GM11168 (cell line): ENCODE results near the gene MMD.
"Not testable (repeated sequence)": the region's sequence is repeated elsewhere in the genome, so short reads cannot be mapped to it uniquely, and the experiment has no call there.

Experiments
- in situ Hi-C: fragments of 300-500 bp; cut with MboI; formaldehyde crosslinking; loops from one replicate; pipeline ENCODE4 v1.12.0; 2022; ENCODE audit warnings: low sequenced_read_pairs; ENCODE audit not compliant: unreplicated experiment

MMD gene

GRCh38 chr17:55424893-55425540 is 3.4 kb upstream of the MMD start:
- in situ Hi-C loops: no loop called here

- in situ Hi-C loops: no loop called here
These were observed 1.9 kb upstream of the MMD start for GRCh38 chr17:55423535-55423934.

DNA sequence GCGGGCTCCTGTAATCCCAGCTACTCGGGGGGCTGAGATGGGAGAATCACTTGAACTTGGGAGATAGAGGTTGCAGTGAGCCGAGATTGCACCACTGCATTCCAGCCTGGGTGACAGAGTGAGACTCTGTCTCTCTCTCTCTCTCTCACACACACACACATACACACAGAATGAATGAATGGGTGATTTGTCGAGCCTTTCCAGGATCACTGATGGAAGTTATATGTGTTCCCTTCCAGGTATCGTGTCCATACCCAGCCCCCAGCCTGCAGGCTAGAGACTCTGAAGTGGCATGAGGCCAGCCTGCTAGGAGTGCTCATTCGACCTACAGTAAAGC is 1.2 kb upstream of the MMD start:
- in situ Hi-C loops: not testable (repeated sequence)

- in situ Hi-C loops: no loop called here
These were observed 858 bp downstream of the MMD start for GRCh38 chr17:55420776-55421178.

- in situ Hi-C loops: no loop called here
These were observed 1.4 kb downstream of the MMD start for GRCh38 chr17:55420067-55420775.

DNA sequence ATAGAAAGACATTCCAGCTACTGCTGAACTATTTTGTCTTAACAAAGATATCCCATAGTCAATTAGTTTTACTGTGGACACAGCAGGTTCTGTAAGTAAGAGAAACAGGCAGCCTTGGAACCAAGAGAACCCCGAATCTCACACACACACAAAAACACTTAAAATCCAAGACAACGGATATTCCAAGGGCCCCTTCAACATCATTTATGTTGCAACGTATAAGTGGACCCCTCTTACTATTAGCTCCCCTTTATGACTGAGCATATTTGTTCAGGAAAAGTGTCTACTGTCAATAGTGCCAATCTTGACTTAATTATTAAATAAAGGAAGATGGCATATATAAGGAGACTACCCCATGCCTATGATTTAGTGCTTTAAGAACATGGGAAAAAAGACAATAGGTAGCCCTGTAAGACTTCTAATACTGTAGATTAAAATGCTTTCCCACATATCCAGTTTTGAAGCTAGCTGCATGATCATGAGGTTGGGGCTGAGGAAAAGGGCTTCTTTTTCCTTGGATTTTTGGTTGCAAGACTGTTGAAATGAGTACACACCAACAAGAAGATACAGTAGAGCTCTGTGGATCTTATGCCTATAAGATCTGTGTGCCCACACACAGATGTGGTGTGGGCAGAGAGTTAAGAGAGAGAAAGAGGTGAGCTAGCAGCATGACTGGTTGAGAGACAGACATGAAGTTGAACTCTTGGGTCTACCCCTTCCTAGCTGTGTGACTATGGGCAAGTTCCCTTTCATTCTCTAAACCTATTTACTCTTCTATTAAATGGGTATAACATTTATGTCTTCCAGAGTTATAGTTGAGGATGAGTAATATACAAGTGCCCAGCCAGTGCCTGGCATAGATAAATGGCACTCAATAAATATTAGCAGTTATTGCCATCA is 3.0 kb downstream of the MMD start:
- in situ Hi-C loops: no loop called here

- in situ Hi-C loops: no loop called here
These were observed 4.0 kb downstream of the MMD start for GRCh38 chr17:55417411-55418268.

- in situ Hi-C loops: no loop called here
These were observed 5.1 kb downstream of the MMD start for GRCh38 chr17:55416470-55417052.

DNA sequence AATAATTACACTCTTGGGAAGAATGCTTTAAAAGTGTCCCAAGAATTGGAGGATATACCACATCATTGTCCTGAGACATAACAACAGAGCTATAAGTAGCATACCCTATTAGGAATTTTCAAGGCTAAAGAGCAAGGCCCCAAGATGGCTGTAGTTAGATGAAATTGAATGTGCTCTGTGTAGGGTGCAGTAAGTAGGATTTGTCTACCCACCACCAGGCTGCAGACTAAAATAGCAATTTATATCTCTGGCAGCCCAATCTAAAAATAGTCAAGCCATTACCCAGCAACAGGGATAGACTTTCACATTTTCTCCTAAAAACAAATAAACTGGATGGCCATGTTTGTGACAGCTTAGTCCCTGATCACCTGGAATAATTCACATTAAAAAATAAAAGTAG is 5.6 kb downstream of the MMD start:
- in situ Hi-C loops: no loop called here

GRCh38 chr17:55414983-55415382 is 6.7 kb downstream of the MMD start:
- in situ Hi-C loops: no loop called here

DNA sequence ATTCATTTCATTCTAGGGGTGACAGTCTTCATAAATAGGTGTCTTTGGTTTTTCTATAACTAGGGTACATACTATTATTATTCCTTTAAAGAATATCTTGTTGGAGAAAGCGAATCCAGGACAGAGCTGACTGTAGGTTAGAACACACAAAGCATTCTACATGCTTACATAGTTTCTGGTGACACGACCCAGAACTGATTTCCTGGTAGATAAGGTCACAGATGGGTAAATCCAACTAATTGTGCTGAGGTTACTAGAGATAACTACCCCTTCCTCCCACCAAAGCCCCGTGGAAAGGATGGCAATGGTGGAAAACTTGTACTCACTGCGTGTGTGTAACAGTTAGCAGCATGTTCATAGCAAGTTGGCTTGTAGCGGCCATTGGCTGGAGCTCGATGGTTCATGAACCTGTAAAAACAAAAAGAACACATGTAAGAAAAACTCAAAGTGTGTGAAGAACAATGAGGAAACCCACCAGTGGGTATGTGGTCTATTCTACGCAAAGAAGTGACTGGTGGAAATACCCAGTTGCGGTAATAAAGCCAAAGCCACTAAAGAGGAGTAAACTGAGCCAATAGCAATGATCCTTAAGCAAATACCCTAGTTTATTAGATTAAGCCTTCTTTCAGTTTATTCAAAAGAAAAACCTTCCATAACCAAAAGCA is 7.7 kb downstream of the MMD start:
- in situ Hi-C loops: no loop called here

DNA sequence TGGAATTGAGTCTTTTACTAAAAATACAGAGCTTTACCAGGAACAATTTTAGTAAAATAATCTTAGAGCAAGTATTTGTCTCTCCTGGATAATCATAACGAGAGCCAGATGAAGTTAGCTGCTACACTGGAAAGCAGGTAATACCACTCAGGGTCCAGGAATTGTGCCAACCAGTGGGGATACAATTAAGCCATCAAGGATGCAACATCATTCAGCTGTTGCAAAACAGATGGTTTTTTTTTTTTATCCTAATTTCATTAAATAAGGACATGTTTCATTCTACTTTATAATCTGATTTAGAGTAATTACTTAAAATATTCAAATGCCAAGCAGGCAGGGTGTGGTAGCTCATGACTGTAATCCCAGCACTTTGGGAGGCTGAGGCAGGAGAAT is 10.2 kb downstream of the MMD start:
- in situ Hi-C loops: no loop called here

GRCh38 chr17:55410722-55411462 is 10.7 kb downstream of the MMD start:
- in situ Hi-C loops: no loop called here

GRCh38 chr17:55409030-55409800 is 12.4 kb downstream of the MMD start:
- in situ Hi-C loops: no loop called here

GRCh38 chr17:55407641-55408566 is 13.7 kb downstream of the MMD start:
- in situ Hi-C loops: no loop called here

DNA sequence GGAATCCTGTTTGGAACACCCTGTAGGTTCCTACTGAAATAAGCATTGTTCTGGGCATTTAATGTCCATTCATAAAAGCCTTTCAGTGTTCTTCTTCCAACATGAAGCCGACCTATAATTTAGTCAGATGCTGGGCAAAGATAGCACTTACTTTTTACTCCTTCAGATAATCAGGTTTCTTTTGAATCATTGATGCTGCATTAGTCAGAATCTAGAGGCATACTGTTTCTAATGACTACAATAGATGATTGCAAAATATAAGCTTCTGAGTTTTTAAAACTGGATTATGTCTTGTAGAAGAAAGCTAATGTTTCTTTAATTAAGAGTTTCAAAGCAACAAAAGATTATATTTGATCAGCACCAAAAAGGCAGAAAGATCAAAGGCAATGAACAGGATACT is 16.0 kb downstream of the MMD start:
- in situ Hi-C loops: no loop called here

DNA sequence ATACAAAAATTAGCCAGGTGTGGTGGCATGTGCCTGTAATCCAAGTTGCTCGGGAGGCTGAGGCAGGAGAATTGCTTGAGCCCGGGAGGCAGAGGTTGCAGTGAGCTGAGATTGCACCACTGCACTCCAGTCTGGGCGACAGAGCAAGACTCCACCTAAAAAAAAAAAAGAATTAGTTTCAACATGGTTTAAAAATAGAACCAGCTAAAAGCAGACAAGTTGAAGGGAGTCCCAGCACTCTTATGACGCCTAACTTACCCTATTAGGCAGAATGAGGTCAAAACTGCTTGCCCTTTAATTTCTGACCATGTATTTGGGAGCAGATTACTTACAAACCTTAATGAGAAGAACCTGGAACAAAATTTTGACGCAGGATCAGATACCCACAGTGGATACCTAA is 17.4 kb downstream of the MMD start:
- in situ Hi-C loops: not testable (repeated sequence)
